Measurements from ENCODE around the gene HSPB3. TPM values are rescaled to one million over a fixed set of nuclear protein-coding genes. Genes with fewer than 3 reads are reported as not detected.

HSPB3 gene
- under 1 TPM in 1 of 2 donors, not detected in 1; 0.77 TPM for total RNA-seq

DNA sequence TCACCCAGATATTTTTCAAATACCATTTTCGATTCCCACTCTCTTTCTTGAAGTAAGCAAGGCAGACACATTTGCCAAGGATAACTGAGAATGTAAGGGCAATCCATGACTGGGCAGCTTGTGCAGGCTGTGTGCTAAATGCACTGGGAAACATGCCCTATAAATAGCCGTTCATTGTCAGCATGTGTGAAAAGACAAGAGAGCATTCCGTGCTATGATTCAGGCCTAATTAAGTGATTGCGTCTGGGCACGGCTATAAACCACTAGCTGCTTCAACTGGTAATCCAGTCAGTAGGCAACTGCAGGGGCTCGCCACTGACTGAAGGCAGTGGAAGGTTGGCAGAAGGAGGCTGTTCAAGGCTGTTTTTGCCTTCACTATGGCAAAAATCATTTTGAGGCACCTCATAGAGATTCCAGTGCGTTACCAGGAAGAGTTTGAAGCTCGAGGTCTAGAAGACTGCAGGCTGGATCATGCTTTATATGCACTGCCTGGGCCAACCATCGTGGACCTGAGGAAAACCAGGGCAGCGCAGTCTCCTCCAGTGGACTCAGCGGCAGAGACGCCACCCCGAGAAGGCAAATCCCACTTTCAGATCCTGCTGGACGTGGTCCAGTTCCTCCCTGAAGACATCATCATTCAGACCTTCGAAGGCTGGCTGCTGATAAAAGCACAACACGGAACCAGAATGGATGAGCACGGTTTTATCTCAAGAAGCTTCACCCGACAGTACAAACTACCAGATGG is at the start of gene HSPB3:
TSS of gene HSPB3 (plus strand) at position 287 of the 745 bp plus-strand sequence. CDS start at position 378, 91 bp downstream.
- H3K9me3 ChIP-seq, result no peaks in the 10 kb centered on the region
- H3K4me1 ChIP-seq, result no peaks in the 10 kb centered on the region
- no peaks in the 10 kb centered on the region for H3K27me3 ChIP-seq
- DNase-seq, result no peak
- TF ChIP-seq, protein P1, sequence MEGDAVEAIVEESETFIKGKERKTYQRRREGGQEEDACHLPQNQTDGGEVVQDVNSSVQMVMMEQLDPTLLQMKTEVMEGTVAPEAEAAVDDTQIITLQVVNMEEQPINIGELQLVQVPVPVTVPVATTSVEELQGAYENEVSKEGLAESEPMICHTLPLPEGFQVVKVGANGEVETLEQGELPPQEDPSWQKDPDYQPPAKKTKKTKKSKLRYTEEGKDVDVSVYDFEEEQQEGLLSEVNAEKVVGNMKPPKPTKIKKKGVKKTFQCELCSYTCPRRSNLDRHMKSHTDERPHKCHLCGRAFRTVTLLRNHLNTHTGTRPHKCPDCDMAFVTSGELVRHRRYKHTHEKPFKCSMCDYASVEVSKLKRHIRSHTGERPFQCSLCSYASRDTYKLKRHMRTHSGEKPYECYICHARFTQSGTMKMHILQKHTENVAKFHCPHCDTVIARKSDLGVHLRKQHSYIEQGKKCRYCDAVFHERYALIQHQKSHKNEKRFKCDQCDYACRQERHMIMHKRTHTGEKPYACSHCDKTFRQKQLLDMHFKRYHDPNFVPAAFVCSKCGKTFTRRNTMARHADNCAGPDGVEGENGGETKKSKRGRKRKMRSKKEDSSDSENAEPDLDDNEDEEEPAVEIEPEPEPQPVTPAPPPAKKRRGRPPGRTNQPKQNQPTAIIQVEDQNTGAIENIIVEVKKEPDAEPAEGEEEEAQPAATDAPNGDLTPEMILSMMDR (IDR thresholded peaks at IDR 0.05), result no peak
- no peak within 1 kb of the TSS for H3K4me3 ChIP-seq
- H3K9ac ChIP-seq (ENCODE audit: low read depth in 2 of 2, low read length in 2 of 2), result no peak within 1 kb of the TSS
- intact Hi-C loops (cut with DNase I), result no loop called here
- no peaks in the 10 kb centered on the region for H3K36me3 ChIP-seq
- H3K27ac ChIP-seq, result no peak within 1 kb of the TSS

- TF ChIP-seq, protein P1 (IDR thresholded peaks at IDR 0.05), result no peak
- Histone ChIP-seq H3K9ac (ENCODE audit: low read depth in 2 of 2, low read length in 2 of 2) (no peak overlapping the region), H3K9me3 (no peaks in the 10 kb centered on the region), H3K4me3 (no peak overlapping the region), H3K27me3 (no peaks in the 10 kb centered on the region), H3K27ac (no peak overlapping the region), H3K36me3 (no peaks in the 10 kb centered on the region), H3K4me1 (no peaks in the 10 kb centered on the region)
- no peak for DNase-seq
- intact Hi-C loops (cut with DNase I), result no loop called here
These were observed 44.3 kb upstream of the HSPB3 start for GRCh38 chr5:54411176-54411575.

DNA sequence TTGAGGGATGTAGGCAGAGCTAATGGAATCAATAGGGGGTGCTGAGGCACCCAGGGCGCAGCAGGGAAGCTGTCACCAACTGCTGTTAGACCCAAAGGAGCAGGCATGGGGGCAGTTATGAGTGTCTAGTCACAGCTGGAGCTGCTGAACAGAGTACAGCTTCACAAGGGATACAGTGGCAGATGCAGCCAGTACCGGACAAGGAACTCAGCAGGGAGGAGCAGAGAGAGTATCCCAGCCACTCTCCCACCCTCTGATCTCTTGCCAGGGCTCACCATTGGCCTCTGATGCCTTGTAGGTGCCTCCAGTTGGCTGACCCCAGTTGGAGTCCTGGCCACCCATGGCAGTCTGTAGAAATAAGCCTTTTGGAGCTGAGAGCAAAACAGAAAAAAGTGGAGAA is 42.6 kb upstream of the HSPB3 start:
- H3K4me1 ChIP-seq, result no peaks in the 10 kb centered on the region
- no peak overlapping the region for H3K9ac ChIP-seq (ENCODE audit: low read depth in 2 of 2, low read length in 2 of 2)
- intact Hi-C loops (cut with DNase I), result no loop called here
- TF ChIP-seq, protein P1 (IDR thresholded peaks at IDR 0.05), result no peak
- H3K4me3 ChIP-seq, result no peak overlapping the region
- no peaks in the 10 kb centered on the region for H3K27me3 ChIP-seq
- no peaks in the 10 kb centered on the region for H3K9me3 ChIP-seq
- H3K36me3 ChIP-seq, result no peaks in the 10 kb centered on the region
- no peak for DNase-seq
- no peak overlapping the region for H3K27ac ChIP-seq

DNA sequence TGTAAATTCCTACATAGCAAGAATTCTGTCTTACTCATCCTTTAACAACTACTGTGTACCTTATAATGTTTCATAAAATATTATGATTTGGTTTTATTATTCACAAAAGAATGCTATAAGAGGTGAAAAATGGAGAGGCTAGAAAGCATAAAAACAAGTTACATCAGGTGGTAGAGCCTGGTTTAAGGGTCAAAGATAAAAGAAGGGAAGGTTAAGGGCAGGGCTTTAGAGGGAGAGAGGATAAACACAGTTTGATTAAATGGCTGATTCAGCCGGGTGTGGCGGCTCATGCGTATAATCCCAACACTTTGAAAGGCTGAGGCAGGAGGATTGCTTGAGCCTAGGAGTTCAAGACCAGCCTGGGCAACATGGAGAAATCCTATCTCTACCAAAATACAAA is 40.4 kb upstream of the HSPB3 start:
- Histone ChIP-seq H3K27ac (no peak overlapping the region), H3K9ac (ENCODE audit: low read depth in 2 of 2, low read length in 2 of 2) (no peak overlapping the region), H3K36me3 (no peaks in the 10 kb centered on the region), H3K27me3 (no peaks in the 10 kb centered on the region), H3K4me3 (no peak overlapping the region), H3K4me1 (no peaks in the 10 kb centered on the region), H3K9me3 (no peaks in the 10 kb centered on the region)
- intact Hi-C loops (cut with DNase I), result loop anchor here (5.0 kb wide), 2 partner anchors 98 to 163 kb away; no protein-coding TSS in a partner anchor
- DNase-seq, result no peak
- TF ChIP-seq, protein P1 (IDR thresholded peaks at IDR 0.05), result no peak

GRCh38 chr5:54415896-54416601 is 39.5 kb upstream of the HSPB3 start:
- TF ChIP-seq, protein P1 (IDR thresholded peaks at IDR 0.05), result no peak
- no peak for DNase-seq
- Histone ChIP-seq H3K9ac (ENCODE audit: low read depth in 2 of 2, low read length in 2 of 2) (no peak overlapping the region), H3K36me3 (no peaks in the 10 kb centered on the region), H3K9me3 (no peaks in the 10 kb centered on the region), H3K4me3 (no peak overlapping the region), H3K27me3 (no peaks in the 10 kb centered on the region), H3K27ac (no peak overlapping the region), H3K4me1 (no peaks in the 10 kb centered on the region)
- intact Hi-C loops (cut with DNase I), result loop anchor here (5.0 kb wide), 2 partner anchors 99 to 164 kb away; no protein-coding TSS in a partner anchor

Data from colonic mucosa (tissue), 4 donors.